ENCODE results near the gene POP4. TPM values are rescaled to one million over a fixed set of nuclear protein-coding genes. Genes with fewer than 3 reads are reported as not detected.

Gene POP4
- total RNA-seq, 1 donor from 2014 or later: 60.6 TPM

DNA sequence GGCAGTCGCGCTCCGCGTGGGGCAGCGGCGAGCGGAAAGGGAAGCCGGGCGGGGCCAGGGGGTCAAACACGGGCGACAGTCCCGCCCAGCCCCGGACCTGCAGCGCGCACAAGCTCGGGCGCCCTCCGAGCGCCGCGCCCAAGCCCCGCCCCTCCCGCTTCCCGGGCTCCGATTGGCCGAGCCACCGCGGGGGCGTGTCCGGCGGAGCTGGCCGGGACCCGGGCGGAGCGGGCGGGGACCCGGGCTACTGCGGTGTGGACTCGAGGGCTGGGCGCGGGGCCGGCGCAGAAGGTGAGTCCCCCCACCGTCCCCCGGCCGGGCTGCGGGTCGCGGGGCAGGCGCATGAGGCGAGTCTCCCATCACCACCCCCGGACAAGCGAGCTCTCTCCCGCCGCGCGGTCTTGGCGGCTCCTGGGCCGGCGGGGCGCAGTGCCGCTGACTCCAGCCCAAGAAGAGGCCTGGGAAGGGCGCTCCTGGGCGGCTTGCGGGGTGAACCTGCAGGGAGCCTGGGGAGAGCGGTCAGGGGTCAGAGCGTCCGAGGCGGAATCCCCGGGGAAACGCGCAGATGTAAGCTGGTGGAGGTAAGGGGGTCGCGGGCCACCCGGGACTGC is 59.2 kb downstream of the POP4 start, which contains the start of gene PLEKHF1:
Gene PLEKHF1 (plus strand): TSS at position 247 of the 611 bp plus-strand sequence. CDS start 8,379 bp downstream, outside the sequence.
- H3K27me3 ChIP-seq (ENCODE audit: insufficient read depth, low read length): no peaks in the 10 kb centered on the region
- H3K4me3 ChIP-seq (ENCODE audit: insufficient read depth, low read depth, low read length): peak within 1 kb of the TSS; percentile 65
- no peaks in the 10 kb centered on the region for H3K9me3 Mint-ChIP-seq (ENCODE audit: unreplicated experiment)
- H3K27ac ChIP-seq (ENCODE audit: low read depth, low read length): peak within 1 kb of the TSS; percentile 34
- H3K79me2 ChIP-seq (ENCODE audit: insufficient read depth, low read length): peaks cover 3% of the 10 kb centered on the region
- H3K27ac Mint-ChIP-seq (ENCODE audit: unreplicated experiment): peak within 1 kb of the TSS; percentile 91
- TF ChIP-seq, protein P1, sequence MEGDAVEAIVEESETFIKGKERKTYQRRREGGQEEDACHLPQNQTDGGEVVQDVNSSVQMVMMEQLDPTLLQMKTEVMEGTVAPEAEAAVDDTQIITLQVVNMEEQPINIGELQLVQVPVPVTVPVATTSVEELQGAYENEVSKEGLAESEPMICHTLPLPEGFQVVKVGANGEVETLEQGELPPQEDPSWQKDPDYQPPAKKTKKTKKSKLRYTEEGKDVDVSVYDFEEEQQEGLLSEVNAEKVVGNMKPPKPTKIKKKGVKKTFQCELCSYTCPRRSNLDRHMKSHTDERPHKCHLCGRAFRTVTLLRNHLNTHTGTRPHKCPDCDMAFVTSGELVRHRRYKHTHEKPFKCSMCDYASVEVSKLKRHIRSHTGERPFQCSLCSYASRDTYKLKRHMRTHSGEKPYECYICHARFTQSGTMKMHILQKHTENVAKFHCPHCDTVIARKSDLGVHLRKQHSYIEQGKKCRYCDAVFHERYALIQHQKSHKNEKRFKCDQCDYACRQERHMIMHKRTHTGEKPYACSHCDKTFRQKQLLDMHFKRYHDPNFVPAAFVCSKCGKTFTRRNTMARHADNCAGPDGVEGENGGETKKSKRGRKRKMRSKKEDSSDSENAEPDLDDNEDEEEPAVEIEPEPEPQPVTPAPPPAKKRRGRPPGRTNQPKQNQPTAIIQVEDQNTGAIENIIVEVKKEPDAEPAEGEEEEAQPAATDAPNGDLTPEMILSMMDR (IDR thresholded peaks at IDR 0.05; ENCODE audit: insufficient read depth, low read depth, low read length): no peak
- TF ChIP-seq EZH2 (IDR thresholded peaks at IDR 0.05; ENCODE audit: insufficient read depth, low read length): no peak
- DNase-seq (ENCODE audit: low read depth) (peak; percentile 35), FAIRE-seq (no peak)
- H3K36me3 ChIP-seq (ENCODE audit: insufficient read depth, low read length): no peaks in the 10 kb centered on the region
- peaks cover 42% of the 10 kb centered on the region for H3K4me1 Mint-ChIP-seq (ENCODE audit: low read depth, unreplicated experiment)
- peak within 1 kb of the TSS; percentile 78 for H3K9ac ChIP-seq (ENCODE audit: low read length)
- no peaks in the 10 kb centered on the region for H3K27me3 Mint-ChIP-seq (ENCODE audit: low read depth, unreplicated experiment)
- peaks cover 10% of the 10 kb centered on the region for H3K36me3 Mint-ChIP-seq (ENCODE audit: low read depth, unreplicated experiment)
- H3K4me2 ChIP-seq (ENCODE audit: low read length): peak within 1 kb of the TSS; percentile 82
- H3K4me1 ChIP-seq (ENCODE audit: insufficient read depth, low read length): peaks cover 53% of the 10 kb centered on the region
- H3K9me3 ChIP-seq (ENCODE audit: insufficient read depth, low read depth, low read length): no peaks in the 10 kb centered on the region
- H2AFZ ChIP-seq (ENCODE audit: low read depth, low read length): peak within 1 kb of the TSS; percentile 58
- H4K20me1 ChIP-seq (ENCODE audit: insufficient read depth, low read length): peaks cover 15% of the 10 kb centered on the region
- peak within 1 kb of the TSS; percentile 88 for H3K4me3 Mint-ChIP-seq (ENCODE audit: unreplicated experiment)

DNA sequence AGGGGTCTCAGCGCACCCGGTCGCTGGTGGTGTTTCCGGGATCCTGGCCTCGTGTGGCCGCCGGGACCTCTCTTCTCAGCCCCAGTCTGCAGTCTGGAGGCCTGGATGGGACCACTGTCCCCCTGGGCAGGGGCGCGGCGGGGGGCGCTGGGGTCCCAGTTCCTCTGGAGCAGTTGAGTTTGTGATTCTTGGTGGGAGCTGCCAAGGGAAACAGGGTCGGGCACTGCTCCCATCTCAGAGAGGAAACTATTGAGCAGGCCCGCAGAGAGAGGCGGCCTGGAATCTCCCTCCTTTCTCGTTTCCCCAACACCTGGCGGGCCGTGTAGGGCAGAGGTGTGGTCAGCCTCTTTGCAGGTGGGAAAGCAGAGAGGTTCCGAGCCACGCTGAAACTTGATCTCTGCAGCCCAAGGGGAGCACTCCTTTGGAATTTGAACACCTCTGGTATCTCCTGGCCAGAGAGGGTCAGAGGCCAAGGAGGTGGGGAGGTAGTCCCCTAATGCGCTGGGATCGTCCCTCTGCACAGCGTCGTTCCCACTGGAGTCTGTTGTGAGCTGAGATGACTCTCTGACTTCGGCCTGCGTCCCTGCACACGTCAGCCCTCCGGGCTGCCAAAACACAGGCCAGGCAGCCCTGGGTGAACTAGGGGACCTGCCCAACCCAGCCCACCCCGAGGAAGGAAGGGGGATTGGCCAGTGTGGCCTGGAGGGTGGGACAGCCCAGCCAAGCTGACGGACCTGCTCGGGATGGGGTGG is 59.9 kb downstream of the POP4 start:
- Histone ChIP-seq H3K4me2 (ENCODE audit: low read length) (peak overlapping the region; percentile 82), H3K9me3 (ENCODE audit: insufficient read depth, low read depth, low read length) (no peaks in the 10 kb centered on the region), H3K9ac (ENCODE audit: low read length) (peak overlapping the region; percentile 78), H3K36me3 (ENCODE audit: insufficient read depth, low read length) (no peaks in the 10 kb centered on the region), H4K20me1 (ENCODE audit: insufficient read depth, low read length) (peaks cover 15% of the 10 kb centered on the region), H3K27me3 (ENCODE audit: insufficient read depth, low read length) (no peaks in the 10 kb centered on the region), H3K4me3 (ENCODE audit: insufficient read depth, low read depth, low read length) (peak overlapping the region; percentile 65), H3K27ac (ENCODE audit: low read depth, low read length) (peak overlapping the region; percentile 34), H2AFZ (ENCODE audit: low read depth, low read length) (peak overlapping the region; percentile 58), H3K79me2 (ENCODE audit: insufficient read depth, low read length) (peaks cover 3% of the 10 kb centered on the region), H3K4me1 (ENCODE audit: insufficient read depth, low read length) (peaks cover 51% of the 10 kb centered on the region)
- Mint-ChIP-seq H3K36me3 (ENCODE audit: low read depth, unreplicated experiment) (peaks cover 11% of the 10 kb centered on the region), H3K4me1 (ENCODE audit: low read depth, unreplicated experiment) (peaks cover 39% of the 10 kb centered on the region), H3K27ac (ENCODE audit: unreplicated experiment) (peak overlapping the region; percentile 85), H3K4me3 (ENCODE audit: unreplicated experiment) (peak overlapping the region; percentile 88), H3K27me3 (ENCODE audit: low read depth, unreplicated experiment) (no peaks in the 10 kb centered on the region), H3K9me3 (ENCODE audit: unreplicated experiment) (no peaks in the 10 kb centered on the region)
- no peak for TF ChIP-seq EZH2 (IDR thresholded peaks at IDR 0.05; ENCODE audit: insufficient read depth, low read length)
- TF ChIP-seq, protein P1 (IDR thresholded peaks at IDR 0.05; ENCODE audit: insufficient read depth, low read depth, low read length): no peak
- no peak for FAIRE-seq
- peak; percentile 58 for DNase-seq (ENCODE audit: low read depth)

Other genes with a start within 250 kb of the POP4 start
- gene VSTM2B, start 80.3 kb upstream of the POP4 start, total RNA-seq: not detected in 2 replicates
- gene PLEKHF1, start 59.2 kb downstream of the POP4 start, total RNA-seq: 10.8 and 13.1 TPM in 2 replicates
- 38.7 and 40.9 TPM in 2 replicates for gene C19orf12, start 109.0 kb downstream of the POP4 start, total RNA-seq
- 6.8 and 8.8 TPM in 2 replicates for gene CCNE1, start 205.7 kb downstream of the POP4 start, total RNA-seq